ENCODE results near the gene BBS5. TPM values are rescaled to one million over a fixed set of nuclear protein-coding genes. Genes with fewer than 3 reads are reported as not detected.

BBS5 gene
- total RNA-seq, 2 donors from 2014 or later: 7.7 to 14.7 TPM

GRCh38 chr2:169472249-169472648 lies 7.0 kb upstream of the BBS5 start:
- Histone ChIP-seq H3K36me3 (no peaks in the 10 kb centered on the region), H3K27me3 (replicated peaks; ENCODE audit: insufficient read depth) (no peaks in the 10 kb centered on the region), H3K9me3 (no peaks in the 10 kb centered on the region), H3K4me3 (no peak overlapping the region), H3K27ac (no peak overlapping the region), H3K4me1 (replicated peaks) (no peaks in the 10 kb centered on the region)
- intact Hi-C loops (cut with DNase I): no loop called here
- DNase-seq (ENCODE audit: low spot score): no peak
- 65% methylated on average over 1 of the region's 1 CpG for WGBS
- TF ChIP-seq POLR2AphosphoS5 (IDR thresholded peaks at IDR 0.05) (no peak), POLR2A (IDR thresholded peaks at IDR 0.05) (no peak), CTCF (IDR thresholded peaks at IDR 0.05) (no peak)

GRCh38 chr2:169476459-169476858 lies 2.8 kb upstream of the BBS5 start:
- no peaks in the 10 kb centered on the region for H3K27me3 ChIP-seq (replicated peaks; ENCODE audit: insufficient read depth)
- DNase-seq (ENCODE audit: low spot score): no peak
- H3K36me3 ChIP-seq: no peaks in the 10 kb centered on the region
- no peak overlapping the region for H3K4me3 ChIP-seq
- no peaks in the 10 kb centered on the region for H3K4me1 ChIP-seq (replicated peaks)
- no peak overlapping the region for H3K27ac ChIP-seq
- intact Hi-C loops (cut with DNase I): no loop called here
- 64% methylated on average over 3 of the region's 3 CpGs for WGBS
- H3K9me3 ChIP-seq: no peaks in the 10 kb centered on the region
- no peak for TF ChIP-seq CTCF (IDR thresholded peaks at IDR 0.05)
- no peak for TF ChIP-seq POLR2A (IDR thresholded peaks at IDR 0.05)
- no peak for TF ChIP-seq POLR2AphosphoS5 (IDR thresholded peaks at IDR 0.05)

GRCh38 chr2:169478339-169478738 lies 955 bp upstream of the BBS5 start:
- Histone ChIP-seq H3K4me1 (replicated peaks) (no peaks in the 10 kb centered on the region), H3K4me3 (no peak overlapping the region), H3K9me3 (no peaks in the 10 kb centered on the region), H3K27me3 (replicated peaks; ENCODE audit: insufficient read depth) (no peaks in the 10 kb centered on the region), H3K27ac (no peak overlapping the region), H3K36me3 (no peaks in the 10 kb centered on the region)
- no peak for TF ChIP-seq CTCF (IDR thresholded peaks at IDR 0.05)
- TF ChIP-seq POLR2AphosphoS5 (IDR thresholded peaks at IDR 0.05): no peak
- no peak for TF ChIP-seq POLR2A (IDR thresholded peaks at IDR 0.05)
- intact Hi-C loops (cut with DNase I): loop anchor here (2.0 kb wide), 1 partner anchor 106 kb away; the partner anchor contains the start of gene PPIG
- WGBS: 74% methylated on average over 3 of the region's 3 CpGs
- no peak for DNase-seq (ENCODE audit: low spot score)

- no peaks in the 10 kb centered on the region for H3K9me3 ChIP-seq
- 78% methylated on average over 14 of the region's 14 CpGs for WGBS
- H3K4me3 ChIP-seq: peak overlapping the region; percentile 48 to 60
- no peaks in the 10 kb centered on the region for H3K4me1 ChIP-seq (replicated peaks)
- TF ChIP-seq POLR2AphosphoS5 (IDR thresholded peaks at IDR 0.05) (no peak), CTCF (IDR thresholded peaks at IDR 0.05) (no peak), POLR2A (IDR thresholded peaks at IDR 0.05) (no peak)
- peak overlapping the region; percentile 77 to 79 for H3K27ac ChIP-seq
- DNase-seq (ENCODE audit: low spot score): no peak
- intact Hi-C loops (cut with DNase I): loop anchor here (2.0 kb wide), 1 partner anchor 106 kb away; the partner anchor contains the start of gene PPIG
- no peaks in the 10 kb centered on the region for H3K27me3 ChIP-seq (replicated peaks; ENCODE audit: insufficient read depth)
- no peaks in the 10 kb centered on the region for H3K36me3 ChIP-seq
Measured at GRCh38 chr2:169478745-169479256, 493 bp upstream of the BBS5 start.

GRCh38 chr2:169480079-169480465 lies 778 bp downstream of the BBS5 start:
- H3K27me3 ChIP-seq (replicated peaks; ENCODE audit: insufficient read depth): no peaks in the 10 kb centered on the region
- TF ChIP-seq CTCF (IDR thresholded peaks at IDR 0.05) (no peak), POLR2A (IDR thresholded peaks at IDR 0.05) (no peak), POLR2AphosphoS5 (IDR thresholded peaks at IDR 0.05) (no peak)
- H3K36me3 ChIP-seq: no peaks in the 10 kb centered on the region
- WGBS: 23% methylated on average over 9 of the region's 9 CpGs
- H3K9me3 ChIP-seq: no peaks in the 10 kb centered on the region
- H3K27ac ChIP-seq: peak overlapping the region; percentile 77 to 79
- DNase-seq (ENCODE audit: low spot score): no peak
- H3K4me1 ChIP-seq (replicated peaks): no peaks in the 10 kb centered on the region
- H3K4me3 ChIP-seq: peak overlapping the region; percentile 48 to 60
- intact Hi-C loops (cut with DNase I): no loop called here

All from prostate gland (tissue), 2 donors.